ENCODE results near the gene ATP8B1. TPM values are rescaled to one million over a fixed set of nuclear protein-coding genes. Genes with fewer than 3 reads are reported as not detected.

The ATP8B1 gene
- polyA plus RNA-seq, 1 experiment, result 77.6 TPM

GRCh38 chr18:57837917-57838548 is 34.9 kb upstream of the ATP8B1 start:
- H3K4me3 ChIP-seq (ENCODE audit: low read depth, low read length), result no peak overlapping the region
- TF ChIP-seq CTCF (IDR thresholded peaks at IDR 0.05; ENCODE audit: low read depth, low read length), result no peak
- POLR2A ChIA-PET, result interaction anchor here (1.0 kb wide), 1 partner anchor 31 kb away, joined by 4 read pairs; no protein-coding TSS in a partner anchor
- DNase-seq (ENCODE audit: low read depth, low spot score), result no peak
- H3K9me3 ChIP-seq (ENCODE audit: control insufficient read depth, insufficient read depth, low read length), result no peaks in the 10 kb centered on the region
- no peaks in the 10 kb centered on the region for H3K27me3 ChIP-seq (ENCODE audit: control insufficient read depth, insufficient read depth, low read length)
- CTCF ChIA-PET, result no interaction called here
- H3K27ac ChIP-seq (ENCODE audit: low read depth, low read length), result no peak overlapping the region

GRCh38 chr18:57836557-57836956 is 33.4 kb upstream of the ATP8B1 start:
- TF ChIP-seq CTCF (IDR thresholded peaks at IDR 0.05; ENCODE audit: low read depth, low read length), result no peak
- Histone ChIP-seq H3K9me3 (ENCODE audit: control insufficient read depth, insufficient read depth, low read length) (peaks cover 4% of the 10 kb centered on the region), H3K4me3 (ENCODE audit: low read depth, low read length) (no peak overlapping the region), H3K27ac (ENCODE audit: low read depth, low read length) (no peak overlapping the region), H3K27me3 (ENCODE audit: control insufficient read depth, insufficient read depth, low read length) (no peaks in the 10 kb centered on the region)
- no peak for DNase-seq (ENCODE audit: low read depth, low spot score)
- CTCF ChIA-PET, result no interaction called here
- POLR2A ChIA-PET, result no interaction called here

- CTCF ChIA-PET, result no interaction called here
- TF ChIP-seq CTCF (IDR thresholded peaks at IDR 0.05; ENCODE audit: low read depth, low read length), result no peak
Observed at GRCh38 chr18:57835904-57836303, 32.8 kb upstream of the ATP8B1 start.

GRCh38 chr18:57834616-57835015 is 31.5 kb upstream of the ATP8B1 start:
- Histone ChIP-seq H3K27me3 (ENCODE audit: control insufficient read depth, insufficient read depth, low read length) (no peaks in the 10 kb centered on the region), H3K27ac (ENCODE audit: low read depth, low read length) (no peak overlapping the region), H3K9me3 (ENCODE audit: control insufficient read depth, insufficient read depth, low read length) (peaks cover 4% of the 10 kb centered on the region), H3K4me3 (ENCODE audit: low read depth, low read length) (no peak overlapping the region)
- CTCF ChIA-PET, result interaction anchor here (0.8 kb wide), 1 partner anchor 8 kb away, joined by 3 read pairs; no protein-coding TSS in a partner anchor
- TF ChIP-seq CTCF (IDR thresholded peaks at IDR 0.05; ENCODE audit: low read depth, low read length), result no peak
- POLR2A ChIA-PET, result no interaction called here
- DNase-seq (ENCODE audit: low read depth, low spot score), result no peak

More at GRCh38 chr18:57835904-57836303, 32.8 kb upstream of the ATP8B1 start:
- Histone ChIP-seq H3K27ac (ENCODE audit: low read depth, low read length) (no peak overlapping the region), H3K4me3 (ENCODE audit: low read depth, low read length) (no peak overlapping the region), H3K27me3 (ENCODE audit: control insufficient read depth, insufficient read depth, low read length) (no peaks in the 10 kb centered on the region), H3K9me3 (ENCODE audit: control insufficient read depth, insufficient read depth, low read length) (peaks cover 4% of the 10 kb centered on the region)
- DNase-seq (ENCODE audit: low read depth, low spot score), result no peak
- POLR2A ChIA-PET, result no interaction called here

GRCh38 chr18:57833441-57834101 is 30.5 kb upstream of the ATP8B1 start:
- CTCF ChIA-PET, result no interaction called here
- Histone ChIP-seq H3K27ac (ENCODE audit: low read depth, low read length) (peak overlapping the region; percentile 31), H3K4me3 (ENCODE audit: low read depth, low read length) (no peak overlapping the region), H3K9me3 (ENCODE audit: control insufficient read depth, insufficient read depth, low read length) (peaks cover 4% of the 10 kb centered on the region), H3K27me3 (ENCODE audit: control insufficient read depth, insufficient read depth, low read length) (no peaks in the 10 kb centered on the region)
- no peak for DNase-seq (ENCODE audit: low read depth, low spot score)
- no peak for TF ChIP-seq CTCF (IDR thresholded peaks at IDR 0.05; ENCODE audit: low read depth, low read length)
- POLR2A ChIA-PET, result no interaction called here

Measured in AG04450 (cell line).